Activated CD4-positive, alpha-beta T cell treated with anti-CD3 and anti-CD28 coated beads for 36 hours (primary cell): ENCODE data around the gene SLC2A14. TPM values are rescaled to one million over a fixed set of nuclear protein-coding genes. Genes with fewer than 3 reads are reported as not detected.
"Not testable (repeated sequence)": the region's sequence is repeated elsewhere in the genome, so short reads cannot be mapped to it uniquely, and the experiment has no call there.

Experiments
- ATAC-seq: fragments of 200-7000 bp; cut with Tn5 transposase; one replicate; pipeline ENCODE4 v1.10.0; 2021; ENCODE audit warnings: mild to moderate bottlenecking, moderate library complexity
- CTCF ChIA-PET: fragments of 350-600 bp; sonication (Branson Sonifier 250); formaldehyde crosslinking; loops from one replicate; lab custom pipeline; 2021; ENCODE audit warnings: antibody characterized with exemption; lab: Charles Lee
- POLR2A ChIA-PET: fragments of 350-600 bp; sonication (Branson Sonifier 250); formaldehyde crosslinking; loops from one replicate; lab custom pipeline; 2021; ENCODE audit warnings: antibody characterized with exemption, inconsistent platforms; lab: Charles Lee
- DNase-seq: peaks from one replicate; pipeline ENCODE4 v3.0.0-alpha.2; 2020
- H3K27ac Mint-ChIP-seq: one replicate; pipeline ENCODE4 v1.8.0; 2021; ENCODE audit warnings: mixed read lengths
- H3K27me3 Mint-ChIP-seq: one replicate; pipeline ENCODE4 v1.8.0; 2021; ENCODE audit warnings: mixed read lengths
- H3K36me3 Mint-ChIP-seq: one replicate; pipeline ENCODE4 v1.8.0; 2021; ENCODE audit warnings: low read depth, mixed read lengths
- H3K4me1 Mint-ChIP-seq: one replicate; pipeline ENCODE4 v1.8.0; 2021; ENCODE audit warnings: mixed read lengths
- H3K4me3 Mint-ChIP-seq: one replicate; pipeline ENCODE4 v1.8.0; 2021; ENCODE audit warnings: mild to moderate bottlenecking, moderate library complexity, mixed read lengths
- H3K9me3 Mint-ChIP-seq: one replicate; pipeline ENCODE4 v1.8.0; 2021; ENCODE audit warnings: low read depth, mixed read lengths
- intact Hi-C, 2 experiments: fragments of 100-400 bp; cut with DNase I in 1 of 2; cut with micrococcal nuclease in 1 of 2; formaldehyde crosslinking; loops; one replicate each; pipeline versions ENCODE4 v1.14.2 to v1.15.1; 2022 to 2024; cut with DNase I, micrococcal nuclease
- total RNA-seq, 2 experiments: library from RNA; stranded (reverse); gene quantifications; one replicate each; pipeline ENCODE4 v1.2.3, GENCODE V29; 2021

The SLC2A14 gene
- total RNA-seq, 2 experiments from 2014 or later, result 0.19 to 0.25 TPM

DNA sequence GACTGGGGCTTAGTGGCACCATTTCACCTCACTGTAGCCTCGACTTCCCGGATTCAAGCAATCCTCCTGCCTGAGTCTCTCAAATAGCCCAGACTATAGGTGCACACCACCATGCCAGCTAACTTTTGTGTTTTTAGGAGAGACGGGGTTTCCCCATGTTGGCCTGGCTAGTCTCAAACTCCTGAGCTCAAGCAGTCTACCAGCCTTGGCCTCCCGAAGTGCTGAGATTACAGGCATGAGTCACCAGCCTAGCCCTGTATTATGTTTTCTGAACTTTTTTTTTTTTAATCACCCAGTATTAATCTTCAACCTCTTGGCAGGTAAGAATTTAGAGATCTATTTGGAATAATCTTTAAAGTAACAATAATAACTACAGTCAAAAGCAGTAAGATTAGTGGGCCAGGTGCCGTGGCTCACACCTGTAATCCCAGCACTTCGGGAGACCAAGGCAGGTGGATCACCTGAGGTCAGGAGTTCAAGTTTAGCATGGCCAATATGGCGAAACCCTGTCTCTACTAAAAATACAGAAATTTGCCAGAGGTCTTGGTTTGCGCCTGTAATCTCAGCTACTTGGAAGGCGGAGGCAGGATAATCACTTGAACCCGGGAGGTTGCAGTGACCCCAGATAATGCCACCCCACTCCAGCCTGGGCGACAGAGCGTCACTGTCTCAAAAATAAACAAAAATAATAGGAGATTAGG lies 74.9 kb downstream of the SLC2A14 start:
- H3K27me3 Mint-ChIP-seq, result no peaks in the 10 kb centered on the region
- H3K36me3 Mint-ChIP-seq, result no peaks in the 10 kb centered on the region
- no peak for ATAC-seq
- H3K4me3 Mint-ChIP-seq, result no peak overlapping the region
- no peaks in the 10 kb centered on the region for H3K4me1 Mint-ChIP-seq
- H3K9me3 Mint-ChIP-seq, result no peaks in the 10 kb centered on the region
- no peak overlapping the region for H3K27ac Mint-ChIP-seq
- intact Hi-C loops, result no loop called here
- ChIA-PET POLR2A (no interaction called here), CTCF (interaction anchor here (0.7 kb wide), 1 partner anchor 9 kb away, joined by 4 read pairs; no protein-coding TSS in a partner anchor)
- no peak for DNase-seq

DNA sequence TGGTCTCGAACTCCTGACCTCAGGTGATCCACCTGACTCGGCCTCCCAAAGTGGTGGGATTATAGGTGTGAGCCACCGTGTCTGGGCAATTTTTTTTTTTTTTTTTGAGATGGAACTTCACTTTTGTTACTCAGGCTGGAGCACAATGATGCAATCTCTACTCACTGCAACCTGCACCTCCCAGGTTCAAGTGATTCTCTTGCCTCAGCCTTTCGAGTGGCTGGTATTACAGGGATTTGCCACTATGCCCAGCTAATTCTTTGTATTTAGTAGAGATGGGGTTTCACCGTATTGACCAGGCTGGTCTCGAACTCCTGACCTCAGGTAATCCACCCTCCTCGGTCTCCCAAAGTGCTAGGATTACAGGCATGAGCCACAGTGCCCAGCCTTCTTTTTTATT lies 75.4 kb downstream of the SLC2A14 start:
- H3K27ac Mint-ChIP-seq, ATAC-seq, H3K27me3 Mint-ChIP-seq, H3K36me3 Mint-ChIP-seq, intact Hi-C loops, DNase-seq, H3K4me3 Mint-ChIP-seq, POLR2A ChIA-PET, H3K4me1 Mint-ChIP-seq, H3K9me3 Mint-ChIP-seq: not testable (repeated sequence)
- CTCF ChIA-PET, result interaction anchor here (0.6 to 1.8 kb wide), 2 partner anchors 9 to 745 kb away, joined by 3 read pairs; no protein-coding TSS in a partner anchor

DNA sequence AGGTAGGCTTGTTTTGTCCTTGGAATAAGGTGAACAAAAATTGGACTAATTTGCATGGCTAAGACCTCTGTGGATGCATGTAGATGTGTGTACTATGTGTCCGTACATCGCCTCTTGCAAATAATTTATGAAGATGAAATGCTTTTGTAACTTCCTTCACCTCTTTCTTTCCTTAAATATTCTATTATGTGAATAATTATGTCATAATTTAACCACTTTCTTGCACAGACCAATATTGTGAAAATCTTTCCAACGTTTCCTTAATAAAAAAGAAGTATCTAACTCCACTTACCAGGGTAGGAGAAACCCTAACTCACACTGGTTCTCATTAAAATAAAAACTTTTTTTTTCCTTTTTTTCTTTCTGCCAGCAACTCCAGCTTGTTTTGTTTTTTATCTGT lies 79.5 kb downstream of the SLC2A14 start:
- no peak for DNase-seq
- H3K4me3 Mint-ChIP-seq, result no peak overlapping the region
- intact Hi-C loops, result no loop called here
- POLR2A ChIA-PET, result no interaction called here
- H3K9me3 Mint-ChIP-seq, result no peaks in the 10 kb centered on the region
- no peaks in the 10 kb centered on the region for H3K36me3 Mint-ChIP-seq
- ATAC-seq, result no peak
- H3K27ac Mint-ChIP-seq, result no peak overlapping the region
- CTCF ChIA-PET, result interaction anchor here (0.7 kb wide), 1 partner anchor 88 kb away, joined by 3 read pairs; no protein-coding TSS in a partner anchor
- H3K27me3 Mint-ChIP-seq, result peaks cover 2% of the 10 kb centered on the region
- H3K4me1 Mint-ChIP-seq, result no peaks in the 10 kb centered on the region

DNA sequence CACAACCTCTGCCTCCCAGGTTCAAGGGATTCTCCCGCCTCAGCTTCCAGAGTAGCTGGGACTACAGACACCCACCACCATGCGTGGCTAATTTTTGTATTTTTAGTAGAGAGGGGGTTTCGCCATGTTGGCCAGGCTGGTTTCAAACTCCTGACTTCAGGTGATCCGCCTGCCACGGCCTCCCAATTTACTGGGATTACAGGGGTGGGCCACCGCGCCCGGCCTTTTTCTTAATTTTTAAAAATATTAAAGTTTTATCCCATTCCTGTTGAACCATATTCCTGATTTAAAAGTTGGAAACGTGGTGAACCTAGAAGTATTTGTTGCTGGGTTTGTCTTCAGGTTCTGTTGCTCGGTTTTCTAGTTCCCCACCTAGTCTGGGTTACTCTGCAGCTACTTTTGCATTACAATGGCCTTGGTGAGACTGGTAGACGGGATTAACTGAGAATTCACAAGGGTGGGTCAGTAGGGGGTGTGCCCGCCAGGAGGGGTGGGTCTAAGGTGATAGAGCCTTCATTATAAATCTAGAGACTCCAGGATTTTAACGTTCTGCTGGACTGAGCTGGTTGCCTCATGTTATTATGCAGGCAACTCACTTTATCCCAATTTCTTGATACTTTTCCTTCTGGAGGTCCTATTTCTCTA lies 83.7 kb downstream of the SLC2A14 start, which contains the start of gene NANOG:
TSS of gene NANOG (plus strand) at position 519 of the 645 bp plus-strand sequence. CDS start 213 bp downstream, outside the sequence.
- H3K27me3 Mint-ChIP-seq, DNase-seq, H3K36me3 Mint-ChIP-seq, H3K27ac Mint-ChIP-seq, POLR2A ChIA-PET, H3K4me1 Mint-ChIP-seq, intact Hi-C loops, H3K9me3 Mint-ChIP-seq, H3K4me3 Mint-ChIP-seq, ATAC-seq: not testable (repeated sequence)
- CTCF ChIA-PET, result interaction anchor here (0.7 kb wide), 1 partner anchor 71 kb away, joined by 3 read pairs; no protein-coding TSS in a partner anchor

DNA sequence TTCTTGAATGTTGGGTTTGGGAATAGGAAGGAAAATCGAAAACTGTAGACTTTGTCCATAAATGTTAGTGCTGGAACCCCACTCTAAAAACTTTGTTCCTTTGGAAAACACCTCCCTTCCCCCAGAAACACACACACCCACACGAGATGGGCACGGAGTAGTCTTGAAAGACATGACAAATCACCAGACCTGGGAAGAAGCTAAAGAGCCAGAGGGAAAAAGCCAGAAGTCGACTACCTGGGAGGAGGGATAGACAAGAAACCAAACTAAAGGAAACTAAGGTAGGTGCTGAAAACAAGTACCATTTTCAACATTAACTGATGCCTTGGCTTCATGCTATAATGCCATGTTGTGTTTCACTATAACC lies 84.4 kb downstream of the SLC2A14 start:
- intact Hi-C loops, result no loop called here
- Mint-ChIP-seq H3K4me3 (no peak overlapping the region), H3K4me1 (no peaks in the 10 kb centered on the region), H3K27me3 (peaks cover 5% of the 10 kb centered on the region), H3K9me3 (no peaks in the 10 kb centered on the region), H3K36me3 (no peaks in the 10 kb centered on the region), H3K27ac (no peak overlapping the region)
- CTCF ChIA-PET, result no interaction called here
- ATAC-seq, result no peak
- POLR2A ChIA-PET, result no interaction called here
- no peak for DNase-seq

DNA sequence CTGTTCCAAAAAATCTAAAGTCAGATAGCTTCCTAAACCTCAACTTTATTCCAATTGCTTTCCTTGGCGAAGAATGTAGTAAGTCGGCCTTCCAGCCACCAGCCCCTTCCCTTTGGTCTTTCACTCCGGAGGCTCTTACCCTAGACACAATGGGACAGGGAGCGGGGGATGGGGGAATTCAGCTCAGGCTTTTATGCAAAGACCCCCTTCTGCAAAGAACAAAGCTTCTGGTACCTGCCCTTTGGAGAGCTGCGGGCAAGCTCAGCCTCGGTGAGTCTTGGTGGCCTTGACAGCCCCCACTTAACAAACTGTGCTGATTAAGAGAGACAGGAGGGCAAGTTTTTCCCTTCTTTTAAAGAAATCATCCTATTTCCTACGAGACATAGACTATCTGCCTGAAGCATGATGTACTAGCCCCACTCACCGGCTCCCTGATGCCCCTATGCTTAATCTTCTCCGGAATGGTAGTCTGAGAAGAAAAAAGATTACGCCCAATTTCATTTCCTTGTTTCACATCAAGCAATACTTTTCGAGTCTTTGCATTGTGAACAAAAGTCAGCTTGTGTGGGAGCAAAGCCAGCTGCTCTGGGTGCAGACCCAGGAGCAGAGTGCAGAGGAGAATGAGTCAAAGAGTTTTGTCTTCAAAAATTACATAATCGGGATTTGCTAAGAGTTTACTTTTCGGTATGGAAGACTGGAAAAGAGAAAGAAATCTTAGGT lies 85.0 kb downstream of the SLC2A14 start:
- POLR2A ChIA-PET, result no interaction called here
- H3K27me3 Mint-ChIP-seq, result peaks cover 5% of the 10 kb centered on the region
- no peak for ATAC-seq
- no peak overlapping the region for H3K27ac Mint-ChIP-seq
- no peaks in the 10 kb centered on the region for H3K9me3 Mint-ChIP-seq
- H3K4me1 Mint-ChIP-seq, result no peaks in the 10 kb centered on the region
- DNase-seq, result no peak
- H3K4me3 Mint-ChIP-seq, result no peak overlapping the region
- CTCF ChIA-PET, result no interaction called here
- H3K36me3 Mint-ChIP-seq, result no peaks in the 10 kb centered on the region
- intact Hi-C loops, result no loop called here

DNA sequence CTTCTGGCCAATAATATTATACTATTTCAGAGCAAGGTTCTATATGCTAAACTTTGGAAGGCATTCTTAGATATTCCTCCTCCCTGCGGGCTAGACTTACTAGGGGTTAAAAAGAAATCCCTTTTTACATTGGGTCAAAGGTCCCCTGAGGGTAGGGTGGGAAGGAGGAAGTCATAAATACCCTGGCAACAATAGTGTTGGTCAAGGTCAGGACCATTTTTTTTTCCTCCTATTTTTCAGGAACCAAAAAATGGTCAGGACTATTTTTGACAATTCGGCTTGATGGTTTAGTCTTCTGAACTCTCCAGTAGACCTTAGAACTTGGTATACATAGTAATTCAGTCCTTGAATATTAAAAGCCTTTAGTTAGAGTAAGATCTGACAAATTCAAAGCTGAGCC lies 88.0 kb downstream of the SLC2A14 start:
- DNase-seq, result no peak
- H3K36me3 Mint-ChIP-seq, result no peaks in the 10 kb centered on the region
- POLR2A ChIA-PET, result no interaction called here
- H3K9me3 Mint-ChIP-seq, result no peaks in the 10 kb centered on the region
- H3K27me3 Mint-ChIP-seq, result peaks cover 5% of the 10 kb centered on the region
- CTCF ChIA-PET, result no interaction called here
- H3K27ac Mint-ChIP-seq, result no peak overlapping the region
- H3K4me3 Mint-ChIP-seq, result no peak overlapping the region
- H3K4me1 Mint-ChIP-seq, result no peaks in the 10 kb centered on the region
- no peak for ATAC-seq
- intact Hi-C loops, result no loop called here

DNA sequence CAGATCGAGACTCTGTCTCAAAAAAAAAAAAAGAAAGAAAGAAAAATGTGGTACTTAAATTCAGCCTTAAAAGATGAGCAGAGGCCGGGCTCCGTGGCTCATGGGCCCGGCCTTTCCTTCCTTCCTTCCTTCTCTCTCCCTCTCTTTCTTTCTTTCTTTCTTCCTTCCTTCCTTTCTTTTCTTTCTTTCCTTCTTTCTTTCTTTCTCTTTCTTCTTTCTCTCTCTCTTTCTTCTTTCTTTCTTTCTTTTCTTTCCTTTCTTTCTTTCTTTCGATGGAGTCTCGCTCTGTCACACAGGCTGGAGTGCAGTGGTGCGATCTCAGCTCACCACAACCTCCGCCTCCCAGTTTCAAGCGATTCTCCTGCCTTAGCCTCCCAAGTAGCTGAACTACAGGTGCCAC lies 89.3 kb downstream of the SLC2A14 start:
- CTCF ChIA-PET, H3K27me3 Mint-ChIP-seq, H3K36me3 Mint-ChIP-seq, H3K9me3 Mint-ChIP-seq, intact Hi-C loops, ATAC-seq, H3K4me1 Mint-ChIP-seq, DNase-seq, H3K27ac Mint-ChIP-seq, H3K4me3 Mint-ChIP-seq: not testable (repeated sequence)
- POLR2A ChIA-PET, result interaction anchor here (0.6 kb wide), 1 partner anchor 1158 kb away, joined by 3 read pairs; no protein-coding TSS in a partner anchor

DNA sequence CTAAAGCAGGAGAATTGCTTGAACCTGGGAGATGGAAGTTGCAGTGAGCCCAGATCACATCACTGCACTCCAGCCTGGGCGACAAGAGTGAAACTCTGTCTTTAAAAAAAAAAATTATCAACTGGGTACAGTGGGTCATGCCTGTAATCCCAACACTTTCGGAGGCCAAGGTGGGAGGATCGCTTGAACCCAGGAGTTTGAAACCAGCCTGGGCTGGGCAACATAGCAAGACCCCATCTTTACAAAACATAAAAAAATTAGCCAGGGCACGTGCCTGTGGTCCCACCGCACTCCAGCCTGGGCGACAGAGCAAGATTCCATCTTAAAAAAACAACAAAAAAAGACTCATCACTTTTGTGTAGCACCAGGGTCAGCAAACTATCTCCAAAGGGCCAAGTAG lies 90.7 kb downstream of the SLC2A14 start:
- ChIA-PET CTCF (interaction anchor here (0.7 kb wide), 1 partner anchor 279 kb away, joined by 3 read pairs; no protein-coding TSS in a partner anchor), POLR2A (no interaction called here)
- ATAC-seq (no peak), DNase-seq (no peak)
- intact Hi-C loops, result no loop called here
- Mint-ChIP-seq H3K27ac (no peak overlapping the region), H3K36me3 (no peaks in the 10 kb centered on the region), H3K9me3 (no peaks in the 10 kb centered on the region), H3K4me3 (no peak overlapping the region), H3K27me3 (peaks cover 2% of the 10 kb centered on the region), H3K4me1 (no peaks in the 10 kb centered on the region)

DNA sequence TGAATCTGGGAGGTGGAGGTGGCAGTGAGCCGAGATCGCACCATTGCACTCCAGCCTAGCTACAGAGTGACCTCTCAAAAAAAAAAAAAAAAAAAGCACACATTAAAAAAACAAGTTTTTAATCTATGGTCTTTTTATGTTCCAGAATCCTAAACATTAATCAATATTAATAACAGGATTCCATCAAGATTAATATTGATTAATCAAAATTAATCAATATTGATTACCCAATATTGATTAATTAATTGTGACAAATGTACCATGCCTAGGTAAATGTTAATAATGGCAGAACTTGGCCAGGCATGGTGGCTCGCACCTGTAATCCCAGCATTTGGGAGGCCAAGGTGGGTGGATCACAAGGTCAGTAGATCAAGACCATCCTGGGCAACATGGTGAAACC lies 91.4 kb downstream of the SLC2A14 start:
- intact Hi-C loops, result no loop called here
- no peaks in the 10 kb centered on the region for H3K27me3 Mint-ChIP-seq
- CTCF ChIA-PET, result interaction anchor here (0.7 kb wide), 1 partner anchor 280 kb away, joined by 3 read pairs; no protein-coding TSS in a partner anchor
- ATAC-seq (no peak), DNase-seq (no peak)
- no peaks in the 10 kb centered on the region for H3K4me1 Mint-ChIP-seq
- H3K9me3 Mint-ChIP-seq, result no peaks in the 10 kb centered on the region
- POLR2A ChIA-PET, result no interaction called here
- no peak overlapping the region for H3K27ac Mint-ChIP-seq
- H3K4me3 Mint-ChIP-seq, result no peak overlapping the region
- H3K36me3 Mint-ChIP-seq, result no peaks in the 10 kb centered on the region

DNA sequence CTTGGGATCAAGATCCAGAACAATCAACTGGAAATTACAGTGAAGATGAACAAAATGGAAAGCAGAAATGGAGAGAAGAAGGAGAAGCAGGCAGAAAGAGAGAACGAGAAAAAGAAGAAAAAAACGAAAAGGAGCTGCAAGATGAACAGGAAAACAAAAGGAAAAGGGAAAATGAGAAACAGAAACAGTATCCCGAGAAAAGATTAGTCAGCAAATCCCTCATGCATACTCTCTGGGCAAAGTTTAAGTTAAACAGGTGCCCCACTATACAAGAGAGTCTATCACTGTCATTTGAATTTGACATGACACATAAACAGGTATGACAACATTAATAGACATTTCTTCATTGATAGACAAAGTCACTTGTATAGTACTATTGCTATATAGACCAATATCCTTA lies 102.7 kb downstream of the SLC2A14 start:
- Mint-ChIP-seq H3K4me1 (no peaks in the 10 kb centered on the region), H3K4me3 (no peak overlapping the region), H3K9me3 (no peaks in the 10 kb centered on the region), H3K27ac (no peak overlapping the region), H3K27me3 (no peaks in the 10 kb centered on the region), H3K36me3 (no peaks in the 10 kb centered on the region)
- no peak for ATAC-seq
- ChIA-PET CTCF (interaction anchor here (0.8 kb wide), 1 partner anchor 35 kb away, joined by 5 read pairs; no protein-coding TSS in a partner anchor), POLR2A (no interaction called here)
- DNase-seq, result no peak
- intact Hi-C loops, result no loop called here
